ENCODE data around the gene TP53I13.
A peak's percentile ranks its signal among the peaks of the same experiment; 100 is the strongest.

The TP53I13 gene

DNA sequence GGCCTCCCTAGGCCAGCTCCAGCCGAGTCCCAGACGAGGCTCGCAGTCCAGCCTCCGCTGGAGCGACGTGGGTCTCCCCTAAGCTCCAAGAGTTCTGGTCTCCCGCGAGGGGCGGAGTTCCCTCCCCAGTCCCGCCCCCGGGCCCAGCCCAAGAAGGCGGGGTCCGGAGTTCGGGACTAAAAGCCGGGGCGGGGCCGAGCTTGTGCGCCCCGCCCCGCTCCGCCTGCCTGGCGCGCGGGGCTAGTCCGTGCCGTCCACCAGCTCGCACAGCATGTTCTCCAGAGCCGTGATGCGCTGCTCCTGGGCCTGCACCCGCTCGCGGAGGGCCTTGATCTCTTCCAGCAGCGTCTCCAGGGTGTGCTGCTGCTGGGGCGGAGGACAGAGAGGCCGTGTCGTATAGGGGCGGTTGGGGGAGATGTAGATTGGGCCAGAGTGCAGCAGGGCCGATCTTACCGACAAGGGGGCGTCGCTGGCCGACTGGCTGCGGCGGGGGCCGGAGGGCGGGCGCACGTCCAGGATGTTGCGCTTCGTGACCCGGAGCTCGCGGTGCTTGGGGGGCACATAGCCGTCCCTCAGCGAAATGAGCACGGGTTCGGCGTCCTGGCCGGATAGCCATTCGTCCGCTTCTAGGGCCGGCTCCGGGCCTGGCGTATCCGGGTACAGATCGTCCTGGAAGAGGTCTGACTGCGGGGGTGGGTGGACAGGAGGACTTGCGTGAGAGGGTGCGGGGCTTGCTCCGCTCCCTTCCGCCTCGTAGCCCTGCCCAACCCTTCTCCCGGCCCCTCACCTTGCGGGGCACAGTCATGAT, 47.2 kb downstream of the TP53I13 start:
- Histone ChIP-seq H3K9me3 (ENCODE audit: low read length) (no peaks in the 10 kb centered on the region), H3K9ac (ENCODE audit: low read length) (peak overlapping the region; percentile 42; the same call in 1 of the 2 replicates), H3K36me3 (ENCODE audit: insufficient read depth, low read length) (no peaks in the 10 kb centered on the region), H3K27ac (ENCODE audit: low read depth, low read length, poor library complexity, severe bottlenecking) (no peak overlapping the region), H3K4me2 (ENCODE audit: low read length) (peak overlapping the region; percentile 82), H3K27me3 (ENCODE audit: insufficient read depth, low read length) (0 out of 2 replicates have a peak, but pooled peaks cover 4% of the 10 kb centered on the region), H3K4me3 (ENCODE audit: low read depth, low read length, poor library complexity, severe bottlenecking) (peak overlapping the region; percentile 59), H2AFZ (ENCODE audit: low read length) (no peak overlapping the region), H3F3A (ENCODE audit: insufficient read depth, low read length) (no peaks in the 10 kb centered on the region), H3K4me1 (ENCODE audit: insufficient read depth, low read length, severe bottlenecking) (peaks cover 54% of the 10 kb centered on the region), H3K79me2 (ENCODE audit: insufficient read depth, low read length) (no peaks in the 10 kb centered on the region), H4K20me1 (ENCODE audit: insufficient read depth, low read length) (no peaks in the 10 kb centered on the region), H3K9me2 (ENCODE audit: low read depth, low read length) (no peaks in the 10 kb centered on the region)
- TF ChIP-seq EZH2 (IDR thresholded peaks at IDR 0.05; ENCODE audit: borderline replicate concordance, low read length) (no peak), CTCF (IDR thresholded peaks at IDR 0.05; ENCODE audit: low read length) (no peak)

DNA sequence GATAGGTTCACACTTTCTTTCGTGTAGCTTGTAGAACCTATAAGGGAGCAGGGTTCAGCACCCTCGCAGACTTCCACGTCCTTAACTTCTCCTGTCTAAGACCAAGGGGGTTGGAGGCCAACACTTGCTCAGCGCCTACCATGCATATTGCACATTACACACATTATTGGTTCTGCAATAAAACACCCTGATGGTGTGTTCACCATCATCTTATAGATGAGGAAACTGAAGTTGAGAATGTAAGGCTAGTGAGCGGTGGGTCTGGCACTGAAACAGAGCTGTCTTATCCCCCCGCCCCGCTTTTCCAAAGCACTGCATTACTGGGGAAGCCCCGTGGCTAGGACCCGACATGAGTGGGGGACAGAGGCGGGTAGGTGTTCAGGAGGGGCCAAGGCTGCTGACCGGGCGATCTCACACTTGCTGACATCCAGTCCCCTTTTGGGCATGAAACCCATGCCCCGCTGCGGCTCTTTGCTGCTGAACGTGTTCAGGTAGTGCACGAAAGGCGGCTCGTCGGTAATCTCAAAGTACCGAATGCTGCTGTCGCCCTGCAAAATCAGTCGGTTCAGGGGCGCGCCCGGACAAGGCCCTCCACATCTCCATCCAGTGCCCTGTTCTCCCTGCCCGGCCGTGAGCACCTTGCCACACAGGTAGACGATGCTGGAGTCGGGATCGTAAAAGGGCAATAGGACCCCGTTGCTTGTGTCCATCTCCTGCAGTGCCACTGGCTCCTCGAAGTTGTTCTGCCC, 48.0 kb downstream of the TP53I13 start:
- H3K4me3 ChIP-seq (ENCODE audit: low read depth, low read length, poor library complexity, severe bottlenecking): peak overlapping the region; percentile 63
- H3K9me2 ChIP-seq (ENCODE audit: low read depth, low read length): no peaks in the 10 kb centered on the region
- H3K27me3 ChIP-seq (ENCODE audit: insufficient read depth, low read length): 0 out of 2 replicates have a peak, but pooled peaks cover 4% of the 10 kb centered on the region
- H3K9me3 ChIP-seq (ENCODE audit: low read length): no peaks in the 10 kb centered on the region
- H3K4me1 ChIP-seq (ENCODE audit: insufficient read depth, low read length, severe bottlenecking): peaks cover 54% of the 10 kb centered on the region
- no peak for TF ChIP-seq CTCF (IDR thresholded peaks at IDR 0.05; ENCODE audit: low read length)
- TF ChIP-seq EZH2 (IDR thresholded peaks at IDR 0.05; ENCODE audit: borderline replicate concordance, low read length): no peak
- peak overlapping the region; percentile 42; the same call in 1 of the 2 replicates for H3K9ac ChIP-seq (ENCODE audit: low read length)
- no peaks in the 10 kb centered on the region for H4K20me1 ChIP-seq (ENCODE audit: insufficient read depth, low read length)
- H3K36me3 ChIP-seq (ENCODE audit: insufficient read depth, low read length): no peaks in the 10 kb centered on the region
- H3K27ac ChIP-seq (ENCODE audit: low read depth, low read length, poor library complexity, severe bottlenecking): no peak overlapping the region
- no peak overlapping the region for H2AFZ ChIP-seq (ENCODE audit: low read length)
- H3F3A ChIP-seq (ENCODE audit: insufficient read depth, low read length): no peaks in the 10 kb centered on the region
- peak overlapping the region; percentile 82 for H3K4me2 ChIP-seq (ENCODE audit: low read length)
- no peaks in the 10 kb centered on the region for H3K79me2 ChIP-seq (ENCODE audit: insufficient read depth, low read length)

DNA sequence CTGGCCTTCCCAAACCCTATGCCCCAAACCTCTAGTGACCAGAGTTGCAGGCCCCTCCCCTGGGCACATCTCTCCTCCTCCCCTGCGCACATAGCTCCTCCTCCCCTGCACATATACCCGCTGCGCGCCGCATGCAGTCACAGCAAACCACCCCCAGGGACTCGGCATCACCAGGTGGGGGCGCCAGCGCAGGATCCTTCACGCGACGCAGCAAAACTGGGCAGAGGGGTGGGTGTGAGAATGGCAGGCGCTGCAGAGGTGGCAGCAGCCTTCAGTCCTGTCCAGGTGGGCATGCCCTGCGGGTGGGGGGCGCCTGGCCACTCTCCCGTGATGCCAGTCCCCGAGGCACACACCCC, 48.6 kb downstream of the TP53I13 start:
- H3K4me1 ChIP-seq (ENCODE audit: insufficient read depth, low read length, severe bottlenecking): peaks cover 57% of the 10 kb centered on the region
- no peaks in the 10 kb centered on the region for H3K36me3 ChIP-seq (ENCODE audit: insufficient read depth, low read length)
- H2AFZ ChIP-seq (ENCODE audit: low read length): no peak overlapping the region
- no peaks in the 10 kb centered on the region for H3F3A ChIP-seq (ENCODE audit: insufficient read depth, low read length)
- H3K27me3 ChIP-seq (ENCODE audit: insufficient read depth, low read length): peaks cover 8% of the 10 kb centered on the region; the same call in 1 of the 2 replicates
- no peaks in the 10 kb centered on the region for H3K9me3 ChIP-seq (ENCODE audit: low read length)
- peak overlapping the region; percentile 82 for H3K4me2 ChIP-seq (ENCODE audit: low read length)
- H3K79me2 ChIP-seq (ENCODE audit: insufficient read depth, low read length): no peaks in the 10 kb centered on the region
- peak overlapping the region; percentile 81 for H3K27ac ChIP-seq (ENCODE audit: low read depth, low read length, poor library complexity, severe bottlenecking)
- peak overlapping the region; percentile 82 for H3K9ac ChIP-seq (ENCODE audit: low read length)
- H3K9me2 ChIP-seq (ENCODE audit: low read depth, low read length): no peaks in the 10 kb centered on the region
- no peaks in the 10 kb centered on the region for H4K20me1 ChIP-seq (ENCODE audit: insufficient read depth, low read length)
- TF ChIP-seq EZH2 (IDR thresholded peaks at IDR 0.05; ENCODE audit: borderline replicate concordance, low read length) (no peak), CTCF (IDR thresholded peaks at IDR 0.05; ENCODE audit: low read length) (peak; percentile 96)
- peak overlapping the region; percentile 63 for H3K4me3 ChIP-seq (ENCODE audit: low read depth, low read length, poor library complexity, severe bottlenecking)

Data from OCI-LY1 (cell line).